Activated CD8-positive, alpha-beta memory T cell treated with anti-CD3 and anti-CD28 coated beads, Interleukin-2, amount 50 U/mL, for 4 hours (primary cell): Measurements from ENCODE around the gene FBXO34.
"Not testable (repeated sequence)": the region's sequence is repeated elsewhere in the genome, so short reads cannot be mapped to it uniquely, and the experiment has no call there.

Experiments
- DNase-seq: peaks from one replicate; pipeline ENCODE4 v3.0.0-alpha.2; 2020

Gene FBXO34

GRCh38 chr14:55313480-55313879 is 42.3 kb downstream of the FBXO34 start:
- no peak for DNase-seq

DNA sequence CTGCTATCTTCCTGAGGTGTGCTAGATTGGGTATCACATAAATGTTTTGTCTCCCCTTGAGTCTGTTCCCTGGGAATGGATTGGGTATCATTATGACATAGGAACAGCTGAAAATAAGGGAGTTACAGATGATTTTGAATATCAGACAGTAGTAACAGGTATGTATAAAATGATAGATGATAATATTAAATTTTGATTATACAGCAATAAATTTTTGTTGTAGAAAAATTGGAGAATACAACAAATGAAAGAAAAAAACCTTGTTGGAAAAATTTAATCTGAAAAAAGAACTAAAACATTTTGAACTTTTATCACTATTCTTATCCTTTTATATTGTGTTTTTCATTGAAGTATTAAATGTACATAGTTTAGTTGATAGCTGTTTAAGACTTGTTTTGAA is 43.2 kb downstream of the FBXO34 start:
- DNase-seq: no peak

GRCh38 chr14:55316564-55316963 is 45.3 kb downstream of the FBXO34 start:
- no peak for DNase-seq

DNA sequence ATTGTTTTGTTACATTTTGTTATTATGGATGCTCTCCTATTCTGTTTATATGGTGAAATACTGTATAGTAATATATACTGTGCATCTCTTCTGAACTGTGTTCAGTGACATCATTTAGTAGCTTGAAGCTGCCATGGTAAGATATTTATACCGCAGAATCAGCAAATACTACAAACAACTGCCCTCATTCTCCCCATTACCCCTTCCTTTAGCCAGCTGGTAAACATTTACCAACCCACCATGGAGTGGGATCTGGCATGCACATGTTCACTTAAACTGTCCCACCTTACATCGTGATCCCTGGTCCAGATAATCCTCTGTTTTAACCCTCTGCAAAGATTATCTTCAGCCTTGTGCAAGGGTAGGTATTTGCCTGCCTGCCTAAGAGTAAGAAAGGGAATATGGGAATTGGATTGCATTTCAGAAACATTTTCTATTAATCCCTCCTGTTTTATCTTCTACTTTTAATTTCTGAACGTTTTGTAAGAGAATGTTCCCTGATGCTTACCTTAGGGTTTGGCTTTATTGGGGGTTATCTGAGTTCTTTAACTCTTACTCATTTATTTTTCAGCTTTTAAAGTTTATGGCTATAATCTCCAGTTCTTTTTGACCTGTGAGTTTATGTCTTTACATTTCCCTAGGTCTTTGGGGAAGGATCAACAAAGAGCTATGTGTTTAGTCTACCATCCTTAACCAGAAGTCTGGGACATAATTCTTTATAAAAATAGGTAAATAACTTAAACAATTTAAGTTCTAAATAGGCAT is 46.5 kb downstream of the FBXO34 start:
- DNase-seq: no peak

GRCh38 chr14:55318694-55319093 is 47.5 kb downstream of the FBXO34 start:
- DNase-seq: no peak

DNA sequence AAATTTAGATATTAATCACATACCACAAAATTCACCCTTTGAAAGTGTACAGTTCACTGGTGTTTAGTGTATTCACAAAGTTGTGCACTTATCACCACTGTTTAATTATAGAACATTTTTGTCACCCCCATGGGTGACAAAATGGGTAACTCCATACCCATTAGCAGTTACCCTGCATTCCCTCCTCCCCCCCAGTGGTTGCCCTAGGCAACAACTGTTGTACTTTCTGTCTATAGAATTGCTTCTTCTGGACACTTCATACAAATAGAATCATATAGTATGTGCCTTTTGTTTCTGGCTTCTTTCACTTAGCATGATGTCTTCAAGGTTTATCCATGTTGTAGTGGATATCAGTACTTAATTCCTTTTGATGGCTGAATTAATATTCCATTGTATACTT is 52.7 kb downstream of the FBXO34 start:
- DNase-seq: no peak

GRCh38 chr14:55324812-55325211 is 53.6 kb downstream of the FBXO34 start:
- no peak for DNase-seq

DNA sequence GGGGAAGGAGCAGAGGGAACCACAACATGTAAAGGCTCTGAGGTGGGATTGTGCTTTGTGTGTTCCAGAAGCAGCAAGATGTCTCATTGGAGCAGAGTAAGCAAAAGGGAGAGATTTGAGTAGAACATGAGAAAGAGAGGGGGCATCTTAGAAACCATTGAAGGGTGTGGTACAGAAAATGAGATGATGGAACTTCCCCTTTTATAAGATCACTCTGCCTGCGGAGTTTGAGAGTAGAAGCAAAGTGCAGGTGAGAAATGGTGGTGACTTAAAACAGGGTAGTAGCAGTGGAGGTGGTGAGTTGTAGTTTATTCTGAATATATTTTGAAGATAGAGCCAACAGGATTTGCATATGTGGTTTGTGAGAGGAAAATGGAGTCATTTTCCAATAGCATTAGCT is 56.0 kb downstream of the FBXO34 start:
- no peak for DNase-seq

DNA sequence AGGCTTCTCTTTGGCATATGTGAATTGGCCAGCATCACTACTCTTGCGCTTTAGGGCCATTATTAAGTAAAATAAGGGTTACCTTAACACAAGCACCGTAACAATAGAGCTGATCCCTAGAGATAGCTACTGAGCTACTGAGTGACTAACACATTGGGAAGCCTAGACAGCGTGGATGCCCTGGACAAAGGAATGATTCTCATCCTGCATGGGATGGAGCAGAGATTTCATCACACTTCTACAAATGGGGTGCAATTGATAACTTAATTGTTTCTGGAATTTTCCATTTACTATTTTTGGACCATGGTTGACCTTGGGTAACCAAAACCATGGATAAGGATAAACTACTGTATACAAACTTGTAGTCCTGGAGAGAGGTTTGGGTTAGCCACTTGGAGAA is 57.1 kb downstream of the FBXO34 start:
- DNase-seq: no peak

DNA sequence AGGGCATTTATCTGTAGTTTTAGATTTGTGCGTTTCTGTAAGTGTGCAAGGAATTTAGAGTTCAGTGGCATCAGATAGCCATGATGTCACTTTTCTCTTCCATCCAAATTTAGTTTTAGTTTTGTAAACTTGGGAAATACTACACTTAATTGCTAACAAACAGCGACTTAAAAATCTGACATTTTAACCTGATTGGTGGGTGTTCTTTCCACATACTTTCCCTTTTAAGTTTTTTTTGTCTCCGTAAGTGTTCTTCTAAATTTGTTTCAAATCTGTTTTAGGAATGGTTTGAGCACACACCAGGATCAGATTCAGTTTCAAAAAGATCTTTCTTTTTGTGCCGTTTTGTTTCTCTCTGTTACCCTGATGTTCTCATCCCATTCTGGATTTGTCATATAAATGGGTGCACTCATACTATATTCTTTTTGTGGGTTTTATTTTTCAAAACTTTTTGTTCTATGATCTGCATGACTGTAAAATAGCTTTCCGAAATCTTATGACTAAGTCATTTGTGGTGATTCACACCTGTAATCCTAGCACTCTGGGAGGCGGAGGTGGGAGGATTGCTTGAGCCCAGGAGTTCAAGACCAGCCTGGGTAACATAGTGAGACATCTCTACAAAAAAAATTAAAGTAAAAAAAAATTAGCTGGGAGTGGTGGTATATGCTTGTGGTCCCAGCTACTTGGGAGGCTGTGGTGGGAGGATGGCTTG is 58.9 kb downstream of the FBXO34 start:
- DNase-seq: no peak

DNA sequence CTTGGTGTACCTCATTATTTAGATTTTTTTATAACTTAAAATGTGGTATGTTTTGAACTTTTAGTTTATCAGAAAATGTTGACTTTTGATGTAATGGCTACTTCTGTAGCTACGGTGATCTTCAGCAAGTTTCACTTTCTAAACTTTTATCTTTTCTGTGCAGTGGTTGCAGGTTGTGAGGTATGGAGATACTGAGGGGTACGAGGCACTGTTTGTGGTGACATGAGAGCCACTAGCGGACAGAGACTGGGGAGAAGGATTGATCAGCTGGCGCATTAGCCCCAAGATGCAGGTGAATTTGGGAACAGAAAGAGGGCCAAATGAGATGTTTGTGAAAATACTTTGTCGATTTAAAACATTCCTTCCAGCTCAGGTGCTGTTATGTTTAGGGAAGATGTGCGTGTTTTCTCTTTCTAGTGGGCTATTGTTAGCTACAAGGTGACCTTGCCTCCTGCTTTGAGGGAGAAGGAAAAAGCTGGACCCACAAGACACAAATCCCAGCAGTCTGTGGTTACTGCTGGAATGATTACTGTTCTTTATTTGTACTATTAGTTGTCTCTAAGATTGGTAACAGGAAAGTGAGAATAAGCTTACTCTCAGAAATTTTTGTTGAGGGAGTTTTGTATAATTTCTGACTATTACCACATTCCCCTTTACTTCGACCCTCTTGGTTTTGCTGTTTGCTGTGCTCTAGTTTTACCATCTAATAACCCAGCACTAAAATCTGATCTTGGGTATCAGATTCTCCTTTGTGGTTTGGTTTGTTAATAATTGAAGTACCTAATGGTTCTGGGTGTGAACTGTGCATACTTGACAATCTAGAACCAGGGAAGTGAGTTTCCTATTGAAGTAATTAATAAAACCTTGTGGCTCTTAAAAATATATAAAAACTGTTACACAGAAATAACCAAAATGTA is 61.7 kb downstream of the FBXO34 start:
- no peak for DNase-seq

- DNase-seq: no peak
These were observed 62.7 kb downstream of the FBXO34 start for GRCh38 chr14:55333711-55334485.

DNA sequence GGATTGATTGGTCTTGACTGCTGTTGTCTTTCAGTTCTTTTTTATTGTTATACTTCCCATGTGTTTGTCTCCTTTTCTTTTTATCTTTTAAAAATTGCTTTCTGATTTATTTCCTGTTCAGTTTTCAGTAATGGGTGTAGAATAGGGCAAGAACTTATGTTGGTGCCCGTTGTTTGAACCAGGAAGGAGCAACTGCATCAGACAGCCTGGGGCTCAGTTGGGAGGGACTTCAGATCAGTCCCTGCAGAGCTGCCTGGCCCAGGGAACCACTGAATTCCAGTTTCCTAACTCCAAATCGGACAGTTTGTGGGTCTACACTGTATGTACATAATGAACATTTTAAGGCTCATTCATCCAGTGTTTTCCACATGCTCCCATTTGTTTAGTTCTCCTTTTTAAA is 64.9 kb downstream of the FBXO34 start:
- DNase-seq: no peak

GRCh38 chr14:55336691-55337090 is 65.5 kb downstream of the FBXO34 start:
- no peak for DNase-seq

GRCh38 chr14:55339770-55340169 is 68.5 kb downstream of the FBXO34 start:
- DNase-seq: no peak

- no peak for DNase-seq
These were observed 69.3 kb downstream of the FBXO34 start for GRCh38 chr14:55340482-55340881.

DNA sequence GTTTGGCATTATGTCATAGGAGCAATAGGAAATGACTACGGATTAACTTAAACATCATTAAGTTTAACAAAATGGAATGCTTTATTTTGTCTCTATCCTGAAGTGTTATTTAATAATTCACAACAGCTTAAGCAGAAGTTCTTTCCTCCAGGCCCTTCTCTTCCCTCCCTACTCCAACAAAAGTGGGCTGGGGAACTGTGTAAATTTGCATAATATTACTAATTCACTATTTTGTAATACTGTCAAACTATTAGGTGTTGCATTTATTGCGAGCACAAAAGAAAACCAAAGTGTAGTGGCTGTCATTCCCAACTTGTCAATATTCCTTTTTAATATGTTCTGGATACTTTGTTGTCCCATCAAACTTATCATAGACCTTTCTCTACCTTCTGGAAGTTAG is 70.6 kb downstream of the FBXO34 start:
- no peak for DNase-seq

GRCh38 chr14:55344582-55345163 is 73.5 kb downstream of the FBXO34 start:
- not testable (repeated sequence) for DNase-seq

DNA sequence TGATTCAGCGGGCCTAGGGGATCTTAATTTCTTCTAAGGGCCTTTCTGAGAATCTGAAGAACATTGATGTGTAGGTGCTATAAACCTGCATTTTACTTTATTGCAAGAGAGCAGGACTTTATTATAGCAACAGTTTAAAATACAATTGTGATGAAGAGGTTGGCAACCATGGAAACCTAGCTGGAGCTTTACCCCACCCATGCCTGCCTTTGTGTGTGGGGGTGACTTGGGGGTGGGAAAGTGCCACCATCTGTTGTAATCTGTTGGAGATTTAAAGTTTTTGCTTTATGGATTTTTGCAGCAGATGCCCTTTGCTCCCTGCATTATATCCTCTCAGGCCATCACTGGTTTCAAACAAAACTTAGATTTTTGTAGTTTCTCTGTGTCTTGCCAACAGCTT is 75.8 kb downstream of the FBXO34 start:
- DNase-seq: no peak

GRCh38 chr14:55347748-55348147 is 76.5 kb downstream of the FBXO34 start:
- no peak for DNase-seq

- DNase-seq: no peak
These were observed 77.7 kb downstream of the FBXO34 start for GRCh38 chr14:55348766-55349453.

- DNase-seq: no peak
These were observed 78.3 kb downstream of the FBXO34 start for GRCh38 chr14:55349565-55349964.
